AG04450 (cell line): ENCODE data around the gene RNU7-1. TPM values are rescaled to one million over a fixed set of nuclear protein-coding genes. Genes with fewer than 3 reads are reported as not detected.

Experiments used
- CTCF ChIA-PET: fragments of 300-600, 350-600 bp; formaldehyde crosslinking; extraction: SDS; loops from one replicate; lab custom pipeline; 2022; ENCODE audit warnings: antibody characterized with exemption, inconsistent platforms; lab: Charles Lee
- POLR2A ChIA-PET: fragments of 350-600 bp; formaldehyde crosslinking; extraction: SDS; loops from one replicate; lab custom pipeline; 2021; ENCODE audit warnings: antibody characterized with exemption, inconsistent platforms; lab: Yijun Ruan, JAX
- DNase-seq: peaks from one replicate; pipeline ENCODE4 v3.0.0-alpha.2; 2011; ENCODE audit warnings: low read depth, low spot score
- H3K27ac ChIP-seq: one replicate; pipeline ENCODE4 v1.5.1; 2012; ENCODE audit warnings: low read depth, low read length, control low read depth
- H3K27me3 ChIP-seq: one replicate; pipeline ENCODE4 v1.6.0; 2012; ENCODE audit warnings: low read length; ENCODE audit not compliant: control insufficient read depth, insufficient read depth
- H3K4me3 ChIP-seq: 2 replicates; pipeline ENCODE4 v1.5.1; 2011; ENCODE audit warnings: mild to moderate bottlenecking, low read depth, low read length, control low read depth
- H3K9me3 ChIP-seq: 2 replicates; pipeline ENCODE4 v1.5.1; 2012; ENCODE audit warnings: low read length; ENCODE audit not compliant: control insufficient read depth, insufficient read depth
- CTCF ChIP-seq: IDR thresholded peaks from 2 replicates; pipeline ENCODE4 v1.5.1; 2011; ENCODE audit warnings: low read depth, low read length, control low read depth, inconsistent platforms
- polyA plus RNA-seq: library from polyadenylated mRNA; depleted of rRNA; stranded (reverse); fragments of >200 nt; gene quantifications from 2 replicates; pipeline ENCODE4 v1.2.3, GENCODE V29; 2011

Gene RNU7-1
- polyA plus RNA-seq, 1 experiment: not detected

- Histone ChIP-seq H3K9me3 (no peaks in the 10 kb centered on the region), H3K27ac (no peak overlapping the region), H3K27me3 (no peaks in the 10 kb centered on the region), H3K4me3 (no peak overlapping the region)
- ChIA-PET POLR2A (interaction anchor here (1.1 to 2.8 kb wide), 2 partner anchors 20 to 50 kb away, joined by 3 to 36 read pairs; partner anchors contain the start of genes C12orf57, RNU7-1 and SPSB2), CTCF (interaction anchor here (0.8 to 3.9 kb wide), 8 partner anchors 11 to 221 kb away, joined by 3 to 49 read pairs (median 16); no protein-coding TSS in a partner anchor)
- TF ChIP-seq CTCF: no peak
- DNase-seq: no peak
Observed at GRCh38 chr12:6923003-6923732, 20.4 kb upstream of the RNU7-1 start.

DNA sequence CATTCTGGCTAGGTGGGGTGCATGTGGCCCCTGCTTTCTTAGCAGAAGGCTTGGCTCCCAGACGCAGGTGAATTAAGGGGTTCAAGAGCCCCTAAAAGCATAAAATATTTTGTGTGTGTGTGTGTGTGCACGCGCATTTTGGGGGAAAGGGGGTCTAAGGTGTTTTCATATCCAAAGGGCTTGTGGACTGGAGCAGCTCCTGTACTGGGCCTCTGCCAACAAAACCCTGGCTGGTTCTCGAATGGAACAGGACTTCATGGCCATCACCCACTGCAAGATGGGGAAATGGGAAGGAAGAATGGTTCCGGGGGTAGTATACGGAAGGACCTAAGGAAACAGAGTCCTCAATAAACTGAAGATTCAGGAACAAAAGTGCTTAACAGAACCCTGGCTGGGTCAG lies 19.8 kb upstream of the RNU7-1 start:
- Histone ChIP-seq H3K27me3 (no peaks in the 10 kb centered on the region), H3K27ac (no peak overlapping the region), H3K4me3 (no peak overlapping the region), H3K9me3 (no peaks in the 10 kb centered on the region)
- CTCF ChIA-PET: interaction anchor here (0.5 to 3.9 kb wide), 25 partner anchors 8 to 390 kb away, joined by 3 to 49 read pairs (median 5); partner anchors contain the start of genes C12orf57, GAPDH, RNU7-1 and SPSB2
- TF ChIP-seq CTCF: no peak
- no peak for DNase-seq
- POLR2A ChIA-PET: interaction anchor here (1.1 to 2.8 kb wide), 2 partner anchors 12 to 20 kb away, joined by 5 to 36 read pairs; partner anchors contain the start of genes C12orf57 and RNU7-1

DNA sequence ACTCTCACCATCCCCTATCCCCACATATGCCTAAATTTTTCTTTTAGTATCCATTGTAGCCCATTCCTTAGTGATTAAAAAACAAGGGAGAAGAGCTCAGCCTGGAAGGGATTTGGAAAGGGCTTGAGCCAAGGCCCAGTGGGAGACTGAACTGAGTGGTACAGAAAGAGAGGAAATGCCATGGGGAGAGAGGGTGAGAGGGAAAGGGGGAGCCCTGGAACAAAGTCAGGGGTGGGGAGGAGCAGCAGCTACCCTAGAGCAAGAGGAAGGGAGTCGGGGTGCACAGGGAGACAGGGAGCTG lies 18.4 kb upstream of the RNU7-1 start:
- CTCF ChIA-PET: interaction anchor here (0.7 to 3.9 kb wide), 17 partner anchors 9 to 219 kb away, joined by 3 to 49 read pairs (median 8); partner anchors contain the start of genes LRRC23 and SPSB2
- Histone ChIP-seq H3K4me3 (peak overlapping the region; percentile 68; the same call in 1 of the 2 replicates), H3K27me3 (no peaks in the 10 kb centered on the region), H3K27ac (peak overlapping the region; percentile 90), H3K9me3 (no peaks in the 10 kb centered on the region)
- DNase-seq: no peak
- POLR2A ChIA-PET: interaction anchor here (0.8 to 3.0 kb wide), 11 partner anchors 10 to 57 kb away, joined by 3 to 36 read pairs (median 4); partner anchors contain the start of genes C12orf57, ENO2, RNU7-1 and SPSB2
- no peak for TF ChIP-seq CTCF

DNA sequence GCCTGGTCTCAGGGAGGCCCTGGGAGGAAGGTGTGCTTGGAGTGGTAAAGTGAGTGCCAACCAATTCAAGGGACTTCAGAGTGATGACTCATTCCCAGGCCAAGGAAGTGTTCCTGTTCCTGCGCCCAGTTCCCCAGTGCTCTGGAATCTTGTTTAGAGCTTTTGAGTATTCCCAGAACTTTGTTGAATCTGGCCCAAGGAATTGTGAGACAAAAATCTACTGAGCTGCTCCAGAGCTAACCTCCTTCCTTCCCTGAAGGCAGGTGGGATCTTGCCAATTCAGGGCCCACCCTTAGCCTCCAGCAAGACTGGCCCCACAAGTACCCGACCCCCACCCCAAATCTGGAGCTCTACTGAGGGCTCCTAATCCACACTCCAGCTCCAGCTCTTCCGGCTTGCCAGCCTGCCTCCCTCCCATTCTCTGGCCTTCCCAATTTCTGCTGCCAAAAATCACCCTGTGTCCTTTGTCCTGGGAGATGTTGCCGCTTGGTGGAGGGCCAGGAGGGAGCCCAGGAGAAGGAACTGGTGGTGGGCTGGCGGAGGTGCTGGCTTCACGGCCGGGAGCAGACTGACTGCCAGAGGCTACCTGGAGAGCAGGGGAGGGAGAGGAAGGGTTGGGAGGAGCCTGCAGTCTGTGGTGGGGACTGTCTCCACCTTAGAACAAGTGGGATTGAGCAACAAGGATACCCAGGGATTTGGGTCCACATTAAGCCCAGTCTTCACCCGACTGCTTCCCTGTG lies 17.9 kb upstream of the RNU7-1 start:
- POLR2A ChIA-PET: interaction anchor here (0.6 to 3.0 kb wide), 12 partner anchors 10 to 402 kb away, joined by 3 to 36 read pairs (median 4); partner anchors contain the start of genes C12orf57, ENO2, RNU7-1 and SPSB2
- Histone ChIP-seq H3K9me3 (no peaks in the 10 kb centered on the region), H3K4me3 (peak overlapping the region; percentile 68), H3K27ac (peak overlapping the region; percentile 90), H3K27me3 (no peaks in the 10 kb centered on the region)
- CTCF ChIA-PET: interaction anchor here (0.7 to 3.9 kb wide), 17 partner anchors 9 to 219 kb away, joined by 3 to 49 read pairs (median 8); partner anchors contain the start of genes LRRC23 and SPSB2
- DNase-seq: peak; percentile 55
- TF ChIP-seq CTCF: no peak
